NCI-H82 treated with DMSO at 0.1 percent for 48 hours (cell line): ENCODE results near the gene DOC2B.
"Not testable (repeated sequence)": the region's sequence is repeated elsewhere in the genome, so short reads cannot be mapped to it uniquely, and the experiment has no call there.

Source experiments
- DNase-seq: peaks from one replicate; lab custom pipeline; 2025; ENCODE audit not compliant: unreplicated experiment; lab: John Stamatoyannopoulos, UW

The DOC2B gene

DNA sequence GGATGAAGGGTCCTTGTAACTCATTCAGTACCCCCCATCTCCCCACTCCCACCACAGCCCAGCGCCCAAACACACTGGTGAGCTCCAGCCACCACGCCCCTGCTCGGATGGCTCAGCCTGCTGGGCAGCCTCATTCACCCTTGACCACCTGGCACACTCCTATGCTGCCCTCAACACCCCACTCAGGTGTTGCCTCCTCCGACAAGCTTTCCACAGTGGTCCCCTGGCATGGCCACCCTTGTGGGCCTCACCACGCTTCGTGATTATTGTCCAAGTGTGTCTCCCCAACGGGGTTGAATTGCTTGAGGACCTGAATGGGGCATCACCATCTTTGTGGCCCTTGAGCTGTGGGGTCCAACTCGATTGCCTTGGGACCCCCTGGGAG is 12.0 kb upstream of the DOC2B start:
- DNase-seq = no peak

DNA sequence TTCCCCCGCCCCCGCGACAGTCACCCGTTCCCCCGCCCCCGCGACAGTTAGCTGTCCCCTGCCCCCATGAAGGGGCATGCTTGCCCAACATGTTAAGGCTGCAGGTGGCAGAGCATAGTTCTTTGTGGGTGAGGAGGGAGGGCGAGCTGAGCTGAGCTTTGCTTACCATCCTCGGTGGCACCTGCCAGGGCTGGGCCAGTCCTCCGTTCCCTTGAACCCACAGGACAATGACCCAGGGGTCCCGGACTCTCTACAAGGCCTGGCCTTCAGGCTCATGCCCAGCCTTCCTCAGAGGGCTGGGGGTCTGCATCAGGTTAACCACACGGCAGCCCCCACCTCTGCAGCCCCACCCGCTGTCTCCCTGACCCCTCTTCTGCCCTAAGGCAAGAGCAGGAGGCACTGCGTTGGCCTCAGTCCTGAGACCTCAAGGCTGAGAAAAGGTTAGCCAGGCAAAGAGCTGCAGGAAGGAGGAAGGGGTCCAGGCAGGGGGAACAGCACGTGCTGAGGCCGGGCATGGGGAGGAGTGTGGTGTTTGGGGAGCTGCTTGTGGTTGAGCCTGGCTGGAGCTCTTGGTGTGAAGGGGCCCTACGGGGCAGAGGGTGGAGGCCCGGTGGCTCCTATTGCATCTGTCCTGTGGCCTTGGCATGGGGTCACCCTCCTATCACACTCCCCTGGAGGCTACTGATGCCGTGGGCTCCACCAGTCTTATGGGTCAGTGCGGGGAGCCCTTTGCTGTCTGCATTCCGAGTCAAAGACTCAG is 11.4 kb upstream of the DOC2B start:
- no peak for DNase-seq

DNA sequence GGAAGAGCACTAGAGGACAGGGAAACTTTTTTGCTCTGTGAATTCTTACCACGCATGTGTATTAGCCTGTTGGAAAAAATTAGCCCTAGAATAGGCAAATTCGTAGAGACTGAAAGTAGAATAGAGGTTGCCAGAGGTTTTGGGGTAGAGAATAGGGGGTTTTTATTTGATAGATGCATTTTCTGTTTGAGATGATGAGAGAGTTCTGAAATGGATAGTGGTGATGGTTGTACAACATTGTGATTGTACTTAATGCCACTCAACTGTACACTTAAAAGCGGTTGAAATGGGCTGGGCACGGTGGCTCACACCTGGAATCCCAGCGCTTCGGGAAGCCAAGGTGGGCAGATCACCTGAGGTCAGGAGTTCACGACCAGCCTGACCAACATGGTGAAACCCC is 8.0 kb upstream of the DOC2B start:
- DNase-seq = no peak

DNA sequence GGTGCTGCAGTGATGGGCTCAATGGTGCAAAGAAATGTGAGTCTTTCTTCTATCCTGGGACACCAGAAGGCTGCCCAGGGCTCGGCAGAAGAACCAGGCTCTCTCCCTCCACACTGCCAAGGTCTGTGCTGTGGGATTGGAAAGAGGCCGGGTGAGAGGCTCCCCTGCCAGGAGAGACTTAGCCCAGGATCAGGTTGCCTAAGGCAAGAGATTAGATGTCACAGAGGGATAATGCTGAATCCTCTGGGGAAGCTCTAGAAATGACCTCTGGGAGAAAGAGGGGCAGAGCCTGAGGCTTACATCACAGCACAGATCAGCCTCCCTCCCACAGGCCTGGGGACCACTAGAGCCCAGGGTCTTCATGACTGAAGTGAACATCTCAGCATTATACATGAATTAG is 5.7 kb upstream of the DOC2B start:
- DNase-seq = peak; percentile 92

DNA sequence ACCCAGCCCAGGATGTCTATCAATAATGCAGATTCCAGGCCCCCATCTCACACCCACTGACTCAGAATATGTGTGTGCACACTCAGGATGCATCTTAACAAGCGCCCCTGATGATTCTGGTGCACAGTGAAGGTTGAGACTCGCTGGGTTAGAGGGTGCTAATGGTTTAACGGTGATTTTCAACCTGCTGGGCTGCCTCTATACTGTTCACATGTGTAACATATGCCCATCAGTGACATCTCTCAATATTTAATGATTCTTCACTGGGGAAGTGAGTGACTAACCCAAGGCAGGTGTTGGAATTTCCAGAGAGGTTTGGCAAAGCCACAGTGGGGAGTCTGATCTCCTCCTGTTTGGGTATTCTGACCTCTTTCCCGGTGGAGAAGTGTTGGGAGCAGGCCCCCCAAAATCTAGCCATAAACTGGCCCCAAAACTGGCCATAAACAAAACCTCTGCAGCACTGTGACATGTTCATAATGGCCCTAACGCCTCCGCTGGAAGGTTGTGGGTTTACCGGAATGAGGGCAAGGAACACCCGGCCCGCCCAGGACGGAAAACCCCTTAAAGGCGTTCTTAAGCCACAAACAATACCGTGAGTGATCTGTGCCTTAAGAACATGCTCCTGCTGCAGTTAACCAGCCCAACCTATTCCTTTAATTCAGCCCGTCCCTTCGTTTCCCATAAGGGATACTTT is 4.1 kb upstream of the DOC2B start:
- DNase-seq = no peak

DNA sequence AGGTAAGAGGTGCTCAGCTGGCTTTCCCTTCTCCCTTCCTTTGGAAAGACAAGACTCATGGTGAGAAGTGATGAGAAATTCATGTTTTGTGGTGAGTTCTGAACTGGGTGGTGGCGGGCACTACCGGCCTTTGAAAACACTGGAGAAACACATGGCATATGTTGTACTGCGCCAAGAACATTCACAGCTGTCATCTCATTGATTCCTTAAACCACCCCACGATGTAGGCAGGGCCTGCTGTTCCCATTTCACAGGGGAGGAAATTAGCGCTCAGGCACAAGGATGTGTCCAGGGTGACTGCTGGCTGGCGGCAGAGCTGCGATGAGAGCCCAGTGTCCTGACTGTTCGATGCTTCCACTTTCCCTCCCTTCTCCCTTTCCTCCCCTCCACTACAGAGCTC is 1.6 kb upstream of the DOC2B start:
- DNase-seq = peak; percentile 62

DNA sequence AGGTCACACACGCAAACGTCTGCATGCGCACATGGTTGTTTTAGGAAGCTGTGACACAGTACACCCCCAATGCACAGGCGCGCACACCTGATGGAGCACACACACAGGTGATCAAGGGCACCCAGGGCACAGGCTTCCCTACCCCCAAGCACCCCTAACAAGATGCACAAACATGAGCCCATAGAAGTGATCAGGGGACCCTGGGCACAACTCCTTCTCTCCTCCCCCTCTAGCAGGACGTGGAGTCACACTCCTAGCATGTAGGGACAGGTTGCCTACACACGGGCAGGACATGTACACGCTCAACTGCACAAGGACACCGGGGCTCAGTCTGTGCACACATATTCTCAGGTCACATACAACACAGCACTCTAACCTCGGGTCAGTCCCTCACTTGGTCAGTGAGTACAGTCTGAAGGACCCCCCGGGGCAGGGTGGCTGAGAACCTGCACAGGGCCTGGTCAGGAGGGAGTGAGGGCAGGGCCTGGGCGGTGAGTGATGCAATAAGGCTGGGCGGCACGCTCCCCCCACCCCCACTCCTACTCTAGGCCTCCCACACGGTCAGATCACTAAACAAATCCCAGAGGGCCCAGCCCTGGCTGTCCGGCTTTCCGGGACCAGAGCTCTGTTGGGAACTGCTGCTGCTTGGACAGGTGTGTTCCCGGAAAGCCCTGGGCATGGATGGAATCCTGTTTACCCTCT is 751 bp upstream of the DOC2B start:
- peak; percentile 45 for DNase-seq

DNA sequence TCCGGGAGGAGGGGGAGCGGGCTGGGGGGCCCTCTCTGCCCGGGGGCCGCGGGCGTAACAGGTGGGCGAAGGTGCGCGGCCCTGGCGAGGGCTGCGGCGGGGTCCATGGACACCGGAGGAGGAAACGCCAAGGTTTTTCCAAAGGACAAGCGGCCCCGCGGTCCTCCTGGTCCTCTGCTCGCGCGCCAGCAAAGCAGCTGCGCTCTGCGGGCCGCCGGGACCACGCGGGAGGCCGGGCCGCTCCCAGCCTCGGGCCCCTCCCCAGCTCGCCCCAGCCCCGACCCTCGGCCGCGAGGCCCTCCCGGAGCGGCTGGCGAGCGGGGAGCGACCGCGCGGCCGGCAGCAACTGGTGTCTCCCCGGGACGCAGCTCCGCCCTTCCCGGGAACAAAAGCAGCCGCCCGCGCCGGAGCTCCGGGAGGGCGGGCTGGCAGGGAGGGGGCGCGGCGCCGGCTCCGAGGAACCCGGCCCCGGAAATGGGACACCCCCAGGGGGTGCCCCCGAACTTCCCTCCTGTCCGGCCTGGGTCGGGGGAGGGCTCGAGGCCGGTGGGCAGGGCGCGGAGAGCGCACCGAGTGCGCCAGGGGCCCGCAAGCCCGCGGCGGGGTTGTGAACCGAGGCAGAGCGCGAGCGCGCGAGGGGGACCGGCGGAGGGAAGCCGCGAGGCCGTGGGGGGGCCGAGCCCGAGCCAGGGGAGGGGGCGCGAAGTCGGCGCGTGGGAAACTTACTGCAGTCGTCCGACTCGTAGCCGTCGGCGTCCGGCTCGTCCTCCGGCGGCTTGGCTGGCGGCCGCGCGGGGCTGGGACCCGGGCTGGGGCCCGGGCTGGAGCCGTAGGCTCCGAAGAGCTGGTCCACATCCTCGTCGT is 837 bp downstream of the DOC2B start:
- no peak for DNase-seq

DNA sequence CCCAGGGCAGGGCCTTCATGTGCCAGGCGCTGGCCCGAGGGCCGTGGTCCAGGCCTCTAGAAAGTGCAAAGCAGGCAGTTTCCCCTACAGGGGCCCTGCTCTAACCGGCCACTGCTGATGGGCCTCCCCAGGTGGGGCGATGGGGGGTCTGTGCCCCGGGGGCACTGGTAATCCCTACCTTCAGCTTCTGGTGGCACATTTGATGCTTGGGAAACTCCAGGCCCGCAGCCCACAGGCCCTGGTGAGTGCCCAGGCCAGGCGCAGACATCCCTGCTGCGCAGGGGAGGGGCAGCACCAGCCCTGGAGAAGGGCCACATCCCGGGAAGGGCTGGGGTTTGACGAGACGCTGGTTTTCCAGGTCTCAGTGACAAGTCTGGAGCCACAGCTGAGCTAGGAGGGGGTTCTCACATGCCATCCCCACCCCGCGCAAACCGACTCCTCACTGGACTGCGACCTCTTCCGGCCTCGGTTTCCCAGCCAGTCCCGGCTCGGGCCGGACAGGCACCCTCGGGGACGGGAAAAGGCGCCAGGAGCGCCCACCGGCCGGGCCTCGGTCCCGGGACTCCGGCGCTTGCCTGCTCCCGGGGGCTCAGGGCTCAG is 1.6 kb downstream of the DOC2B start:
- DNase-seq = no peak

DNA sequence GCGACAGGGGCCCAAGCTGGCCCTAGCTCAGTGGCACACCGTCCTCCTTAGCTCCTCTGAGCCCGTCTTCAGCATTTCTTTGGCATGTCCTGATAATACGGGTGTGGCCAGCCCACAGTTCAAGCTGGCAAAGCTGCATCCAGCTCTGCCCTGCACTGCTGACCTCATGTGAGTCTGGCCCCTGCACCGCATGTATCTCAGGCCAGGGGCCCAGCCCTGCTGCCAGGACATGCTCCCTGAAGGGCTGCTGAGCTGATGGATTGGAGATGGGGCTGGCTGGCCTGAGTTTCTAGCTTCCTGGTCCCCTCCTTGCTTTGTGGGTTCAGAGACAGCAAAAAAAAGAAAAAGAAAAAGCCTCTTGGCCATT is 2.4 kb downstream of the DOC2B start:
- DNase-seq = no peak

DNA sequence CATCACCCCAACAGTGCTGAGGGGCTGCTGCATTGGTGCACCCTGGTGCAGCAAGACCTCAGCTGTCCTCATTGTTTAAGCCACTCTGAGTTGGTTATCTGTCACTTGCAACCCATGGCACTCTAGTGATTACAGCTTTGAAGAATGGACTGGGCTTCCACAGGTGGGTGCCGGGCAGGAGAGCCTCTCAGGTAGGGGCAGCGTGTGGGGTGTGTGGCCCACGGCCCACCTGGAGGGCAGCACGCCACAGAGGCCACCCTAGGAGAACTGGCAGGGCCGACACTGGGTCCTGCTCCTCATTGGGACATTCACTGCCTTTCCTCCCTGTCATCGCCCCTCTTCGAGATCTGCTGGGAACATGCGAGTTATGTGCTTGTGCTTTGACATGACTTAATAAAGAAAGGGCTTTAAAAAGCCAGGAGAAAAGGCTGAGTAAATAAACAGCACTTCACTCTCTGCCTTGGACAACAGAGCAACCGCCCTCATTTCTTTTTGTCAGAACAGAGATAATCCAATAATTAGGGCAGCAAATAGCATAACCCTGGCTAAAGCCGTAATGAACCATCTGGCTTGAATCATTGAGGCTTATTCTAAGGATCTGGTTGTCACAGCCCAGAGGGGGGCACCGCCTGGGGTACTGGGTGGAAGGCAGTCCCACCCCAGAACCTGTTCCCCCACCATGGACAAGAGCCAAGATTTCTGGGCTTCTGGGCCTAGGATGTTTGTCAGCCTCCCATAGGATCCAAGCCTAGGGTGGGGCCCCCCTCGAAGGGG is 3.0 kb downstream of the DOC2B start:
- peak; percentile 98 for DNase-seq

DNA sequence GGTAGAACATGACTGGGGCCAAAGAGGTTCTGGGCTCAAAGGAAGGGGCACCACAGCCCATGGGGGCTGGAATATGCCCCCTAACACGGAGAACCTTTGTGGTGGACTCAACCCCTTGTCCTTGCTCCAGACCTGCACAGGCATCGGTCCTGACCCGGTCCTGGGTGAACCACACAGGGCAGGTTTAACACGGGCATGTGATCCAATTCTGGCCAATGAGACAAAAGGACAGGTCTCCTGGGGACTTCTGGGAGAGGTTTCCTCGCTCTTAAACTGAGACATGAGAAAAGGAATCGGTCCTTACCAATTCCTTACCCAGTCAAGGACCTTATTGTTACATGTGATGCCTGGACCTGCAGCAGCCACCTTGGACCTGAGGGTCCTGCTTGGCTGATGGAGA is 3.7 kb downstream of the DOC2B start:
- no peak for DNase-seq

DNA sequence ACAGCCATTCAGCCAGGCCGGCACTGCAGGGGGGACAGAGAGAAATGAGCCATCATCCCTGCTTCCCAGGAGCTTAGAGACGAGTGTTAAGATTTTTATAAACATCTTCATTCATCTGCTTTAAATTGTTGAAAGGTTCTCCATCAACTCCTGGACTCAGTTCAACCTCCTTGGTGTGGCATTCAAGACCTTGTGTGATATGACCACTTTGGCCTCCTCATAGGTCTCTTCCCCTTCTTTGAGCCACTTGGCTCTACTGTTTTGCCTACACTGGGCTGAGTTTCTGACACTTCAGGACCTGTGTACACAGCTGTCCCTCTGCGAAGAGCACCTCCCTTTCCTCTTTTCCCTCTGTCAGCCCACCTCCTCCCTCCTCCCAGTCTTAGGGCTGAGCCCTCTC is 4.3 kb downstream of the DOC2B start:
- DNase-seq = no peak

DNA sequence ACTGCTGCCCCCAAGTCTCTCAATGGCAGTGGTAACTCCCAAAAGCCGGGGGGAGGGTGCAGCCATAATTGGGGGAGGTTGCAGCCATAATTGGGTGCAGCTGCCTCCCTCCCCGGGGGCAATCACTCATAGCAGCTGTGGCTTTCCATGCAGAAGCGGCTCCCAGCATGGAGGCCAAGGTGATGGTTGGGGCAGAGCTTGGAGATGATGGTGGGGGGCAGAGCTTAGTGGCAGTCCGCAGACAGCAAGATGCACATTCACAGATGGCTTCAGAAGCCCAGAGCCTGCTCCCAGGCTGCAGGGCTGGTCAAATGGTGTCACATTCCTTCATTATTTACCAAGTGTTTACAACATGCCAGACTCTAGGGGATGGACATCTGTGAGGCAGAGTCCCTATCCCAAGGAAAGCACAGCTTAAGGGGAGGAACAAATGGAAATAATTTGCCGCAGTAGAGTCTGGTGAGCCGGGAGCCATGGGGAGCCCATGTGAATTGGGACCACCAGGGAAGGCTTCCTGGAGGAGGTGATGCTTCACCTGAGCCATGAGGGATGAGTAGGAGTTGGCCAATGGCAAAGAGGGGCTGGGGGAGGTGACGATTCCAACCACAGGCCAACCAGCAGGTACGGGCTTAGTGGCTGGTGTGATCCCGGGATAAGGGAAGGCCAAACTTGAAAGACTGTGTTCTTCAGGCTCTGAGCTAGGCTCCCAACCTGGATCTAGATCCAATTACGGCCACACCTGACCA is 8.1 kb downstream of the DOC2B start:
- no peak for DNase-seq

DNA sequence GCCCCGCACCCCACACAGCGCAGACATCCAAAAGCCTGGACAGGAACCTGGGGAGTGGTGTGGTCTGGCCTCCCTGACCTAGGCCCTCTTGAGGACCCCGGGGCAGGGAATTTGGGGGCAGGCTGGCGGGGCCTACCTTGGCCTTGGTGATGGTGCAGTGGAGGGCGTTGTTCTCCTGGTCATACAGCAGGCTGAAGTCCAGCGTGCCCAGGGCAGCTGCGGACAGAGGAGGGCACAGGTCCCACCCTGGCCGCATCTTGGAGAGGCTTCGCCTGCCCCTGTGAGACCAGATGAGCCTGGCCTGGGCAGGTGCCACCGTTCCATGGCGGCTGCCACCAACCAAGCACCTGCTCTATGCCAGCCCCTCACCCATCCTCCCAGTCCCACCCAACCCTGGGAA is 9.0 kb downstream of the DOC2B start:
- DNase-seq = no peak

DNA sequence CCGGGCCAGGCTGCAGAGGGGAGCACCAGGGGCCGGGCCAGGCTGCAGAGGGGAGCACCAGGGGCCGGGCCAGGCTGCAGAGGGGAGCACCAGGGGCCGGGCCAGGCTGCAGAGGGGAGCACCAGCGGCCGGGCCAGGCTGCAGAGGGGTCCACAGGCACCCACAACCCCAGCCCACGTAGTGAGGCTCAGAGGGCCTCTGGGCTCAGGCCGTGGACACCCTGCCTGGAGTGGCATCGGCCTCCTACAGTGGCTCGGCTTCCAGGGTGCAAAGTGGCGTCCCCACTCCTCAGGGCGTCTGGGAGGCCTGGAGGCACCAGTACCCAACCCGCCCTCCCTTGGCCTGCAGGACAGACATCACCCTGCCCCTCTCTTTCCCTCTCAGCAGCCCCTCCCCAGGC is 9.6 kb downstream of the DOC2B start:
- DNase-seq = no peak

DNA sequence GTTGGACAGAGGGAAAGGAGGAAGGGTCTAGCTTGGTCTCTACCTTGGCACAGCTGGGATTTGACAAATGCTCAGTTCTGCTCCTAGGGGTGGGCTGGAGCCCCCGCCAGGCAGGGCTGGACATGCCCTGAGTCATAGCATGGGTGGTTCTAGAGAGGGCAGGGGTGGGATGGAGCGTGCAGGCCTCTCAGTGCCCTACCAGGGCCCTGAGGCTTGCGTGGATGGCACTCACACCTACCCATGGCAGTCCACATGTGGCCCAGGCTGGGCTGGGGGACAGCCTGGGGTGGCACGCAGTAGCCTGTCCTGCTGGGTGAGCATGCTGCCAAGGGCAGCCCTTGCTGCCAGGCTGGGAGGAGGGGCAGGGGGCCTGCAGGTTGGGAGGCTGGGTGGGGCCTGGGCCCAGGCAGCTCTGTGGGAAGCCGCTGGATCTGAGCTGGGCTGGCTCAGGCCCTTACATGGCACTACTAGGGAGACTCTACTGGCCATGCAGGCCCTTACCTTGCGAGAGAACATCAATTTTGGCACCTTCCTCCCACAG is 11.2 kb downstream of the DOC2B start:
- no peak for DNase-seq

DNA sequence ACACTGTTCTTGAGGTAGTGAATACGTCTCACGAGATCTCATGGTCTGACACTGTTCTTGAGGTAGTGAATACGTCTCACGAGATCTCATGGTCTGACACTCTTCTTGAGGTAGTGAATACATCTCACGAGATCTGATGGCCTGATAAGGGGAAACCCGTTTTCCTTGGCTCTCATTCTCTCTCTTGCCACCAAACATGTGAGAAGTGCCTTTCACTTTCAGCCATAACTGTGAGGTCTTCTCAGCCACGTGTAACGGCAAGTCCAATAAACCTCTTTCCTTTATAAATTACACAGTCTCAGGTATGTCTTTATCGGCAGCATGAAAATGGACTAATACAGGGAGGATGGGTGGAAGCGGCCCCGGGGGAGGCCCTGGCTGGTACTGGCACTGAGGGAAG is 12.8 kb downstream of the DOC2B start:
- DNase-seq = not testable (repeated sequence)

DNA sequence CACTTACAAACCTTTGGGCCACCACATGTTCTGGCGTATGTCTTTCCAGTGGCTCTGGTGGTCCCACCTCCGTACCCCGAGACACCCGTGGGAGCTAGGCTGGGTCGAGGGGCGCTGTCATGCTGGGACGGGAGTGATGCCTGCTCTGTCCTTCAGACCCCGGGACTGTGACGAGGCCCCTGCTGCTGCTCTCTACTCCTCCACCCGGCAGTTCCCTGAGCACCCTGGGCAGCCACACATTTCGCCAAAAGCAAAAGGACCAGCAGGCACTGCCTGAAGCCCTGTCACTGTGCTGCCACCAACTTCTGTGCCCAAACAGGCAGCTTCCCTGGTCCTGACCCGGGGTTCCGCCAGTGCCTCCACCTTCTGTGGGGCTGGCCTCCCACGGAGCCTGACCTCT is 15.5 kb downstream of the DOC2B start:
- no peak for DNase-seq
